MM.1S (cell line): ENCODE data around the gene ASPSCR1.

Experiments used
- CTCF ChIP-seq: fragments of 300-600 bp; sonication (generic); IDR thresholded peaks from 2 replicates; pipeline ENCODE4 v1.5.1; 2016; ENCODE audit warnings: antibody characterized with exemption, low read length, mixed read lengths
- EZH2phosphoT487 ChIP-seq: fragments of 300-600 bp; sonication (generic); IDR thresholded peaks from 2 replicates; pipeline ENCODE4 v1.6.1; 2018; ENCODE audit warnings: antibody characterized with exemption, low read length

- TF ChIP-seq CTCF (no peak), EZH2phosphoT487 (no peak)
Measured at GRCh38 chr17:81958633-81959342, 18.6 kb upstream of the ASPSCR1 start.
